Tibial nerve (tissue), 4 donors: ENCODE results near the gene CIITA. TPM values are rescaled to one million over a fixed set of nuclear protein-coding genes. Genes with fewer than 3 reads are reported as not detected.

Experiments used
- DNase-seq, 2 donors: peaks; one replicate each; pipeline ENCODE4 v3.0.0-alpha.2; 2019; ENCODE audit warnings: low spot score in 2 of 2
- H3K27ac ChIP-seq, 4 donors: fragments of 200-600 bp; sonication (generic) in 3 of 4; one replicate each; pipeline ENCODE4 v1.5.1; 2017 to 2019; ENCODE audit warnings: mild to moderate bottlenecking in 1 of 4
- H3K27me3 ChIP-seq, 2 donors: fragments of 200-600 bp; sonication (generic) in 1 of 2; one replicate each; pipeline versions ENCODE4 v1.5.1 to v1.6.0; 2017 to 2019
- H3K36me3 ChIP-seq, 3 donors: fragments of 200-600 bp; sonication (generic); one replicate each; pipeline ENCODE4 v1.5.1; 2018 to 2019
- H3K4me1 ChIP-seq, 4 donors: fragments of 200-600 bp; sonication (generic) in 3 of 4; one replicate each; pipeline ENCODE4 v1.5.1; 2017 to 2019
- H3K4me3 ChIP-seq, 4 donors: fragments of 200-600 bp; sonication (generic) in 3 of 4; one replicate each; pipeline ENCODE4 v1.5.1; 2017 to 2019; ENCODE audit warnings: mild to moderate bottlenecking in 1 of 4, moderate library complexity in 1 of 4
- H3K9me3 ChIP-seq, 4 donors: fragments of 200-600 bp; sonication (generic) in 3 of 4; one replicate each; pipeline ENCODE4 v1.5.1; 2017 to 2019
- CTCF ChIP-seq, 5 experiments: fragments of 200-600 bp in 3 of 5; fragments of 450-650 bp in 2 of 5; sonication (generic) in 3 of 5; IDR thresholded peaks; one replicate each; pipeline ENCODE4 v1.5.1; 2016 to 2019; ENCODE audit warnings: antibody characterized with exemption in 5 of 5, mild to moderate bottlenecking in 3 of 5, moderate library complexity in 2 of 5
- EP300 ChIP-seq, 2 donors: sonication (generic); formaldehyde crosslinking; IDR thresholded peaks; one replicate each; pipeline ENCODE4 v1.6.1; 2017; ENCODE audit warnings: antibody characterized with exemption in 2 of 2, mild to moderate bottlenecking in 1 of 2
- POLR2A ChIP-seq, 2 donors: fragments of 450-650 bp; IDR thresholded peaks; one replicate each; pipeline ENCODE4 v1.6.1; 2017; ENCODE audit warnings: antibody characterized with exemption in 2 of 2, mild to moderate bottlenecking in 2 of 2, moderate library complexity in 2 of 2
- WGBS, 2 donors: methylation state at CpG; one replicate each; pipeline ENCODE4 v1.1.5; 2018; 5-methylcytosine and 5-hydroxymethylcytosine counted together
- total RNA-seq, 4 donors: library from RNA; depleted of rRNA; stranded (reverse); fragments of >200 nt; gene quantifications; one replicate each; pipeline ENCODE4 v1.1.0, GENCODE V29; 2016

CIITA gene
- total RNA-seq, 4 donors from 2014 or later = 7.5 to 38.7 (median 17.8) TPM

DNA sequence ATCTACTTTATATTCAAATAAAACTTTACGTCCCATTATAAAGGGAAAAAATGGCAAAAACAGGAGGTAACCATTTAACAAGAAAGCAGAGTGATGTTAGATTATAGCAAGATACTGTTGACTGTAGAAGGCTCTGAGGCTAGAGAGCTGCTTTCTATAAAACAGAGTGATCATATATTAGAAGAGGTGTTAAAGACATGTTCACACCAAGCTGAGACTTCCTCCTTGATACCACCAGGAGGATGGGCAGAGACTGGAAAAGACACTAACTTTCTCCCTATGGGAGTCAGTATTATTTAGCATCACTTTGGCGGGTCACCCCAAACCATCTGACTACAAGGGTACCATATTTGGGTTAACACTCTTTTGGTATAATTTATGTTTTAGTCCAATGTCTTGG lies 687 bp upstream of the CIITA start:
- peaks cover 0 to 31% (median 23%) of the 10 kb centered on the region in 4 donors for H3K4me1 ChIP-seq

GRCh38 chr16:10877472-10877946 lies 507 bp downstream of the CIITA start:
- no peak for DNase-seq
- Histone ChIP-seq H3K4me3 (peak overlapping the region in 2 of 4 donors; percentile 62 to 73), H3K9me3 (no peaks in the 10 kb centered on the region), H3K27me3 (peaks cover 0 to 8% of the 10 kb centered on the region in 2 donors), H3K27ac (peak overlapping the region in 3 of 4 donors; percentile 31 to 82 (median 72)), H3K36me3 (no peaks in the 10 kb centered on the region), H3K4me1 (peaks cover 0 to 27% (median 15%) of the 10 kb centered on the region in 4 donors)
- TF ChIP-seq CTCF (IDR thresholded peaks at IDR 0.05) = no peak
- no peak for TF ChIP-seq POLR2A (IDR thresholded peaks at IDR 0.05)
- no peak for TF ChIP-seq EP300 (IDR thresholded peaks at IDR 0.05)
- 74 to 76% methylated on average over 8 of the region's 8 CpGs for WGBS, 2 donors

More for the DNA sequence above, 687 bp upstream of the CIITA start:
- Histone ChIP-seq H3K36me3 (no peaks in the 10 kb centered on the region), H3K4me3 (no peak overlapping the region), H3K9me3 (no peaks in the 10 kb centered on the region), H3K27me3 (peaks cover 0 to 8% of the 10 kb centered on the region in 2 donors), H3K27ac (peak overlapping the region in 3 of 4 donors; percentile 22 to 48 (median 43))
- DNase-seq = no peak
- 86 to 90% methylated on average over 2 of the region's 2 CpGs for WGBS, 2 donors
- TF ChIP-seq EP300 (IDR thresholded peaks at IDR 0.05) (no peak), CTCF (IDR thresholded peaks at IDR 0.05) (peak in 1 of 5 experiments; percentile 3), POLR2A (IDR thresholded peaks at IDR 0.05) (no peak)

DNA sequence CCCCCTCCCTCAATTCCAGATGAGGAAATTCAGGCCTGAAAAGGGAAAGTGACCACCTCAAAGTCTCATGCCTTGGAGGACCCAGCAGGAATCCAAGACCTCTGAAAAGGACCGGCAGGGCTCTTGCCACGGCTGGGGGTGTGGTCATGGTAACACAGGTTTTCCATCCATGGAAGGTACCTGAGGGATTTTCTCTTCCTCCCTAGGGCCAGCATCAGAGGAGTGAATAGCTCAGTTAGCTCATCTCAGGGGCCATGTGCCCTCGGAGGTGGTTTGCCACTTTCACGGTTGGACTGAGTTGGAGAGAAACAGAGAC lies 1.3 kb downstream of the CIITA start:
- H3K27me3 ChIP-seq = peaks cover 0 to 8% of the 10 kb centered on the region in 2 donors
- no peaks in the 10 kb centered on the region for H3K36me3 ChIP-seq
- 35 to 48% methylated on average over 4 of the region's 4 CpGs for WGBS, 2 donors
- no peak for TF ChIP-seq POLR2A (IDR thresholded peaks at IDR 0.05)
- TF ChIP-seq CTCF (IDR thresholded peaks at IDR 0.05) = no peak
- no peak for TF ChIP-seq EP300 (IDR thresholded peaks at IDR 0.05)
- H3K9me3 ChIP-seq = no peaks in the 10 kb centered on the region
- H3K4me3 ChIP-seq = peak overlapping the region; percentile 43 to 73 (median 66)
- H3K27ac ChIP-seq = peak overlapping the region in 3 of 4 donors; percentile 72 to 82 (median 73)
- H3K4me1 ChIP-seq = peaks cover 0 to 27% (median 17%) of the 10 kb centered on the region in 4 donors
- no peak for DNase-seq

GRCh38 chr16:10878644-10879501 lies 1.9 kb downstream of the CIITA start:
- peak overlapping the region; percentile 43 to 73 (median 66) for H3K4me3 ChIP-seq
- WGBS, 2 donors = 1 to 2% methylated on average over 33 to 40 of the region's 49 CpGs
- peak in 1 of 2 donors; percentile 36 for DNase-seq
- peak overlapping the region in 3 of 4 donors; percentile 72 to 82 (median 73) for H3K27ac ChIP-seq
- H3K36me3 ChIP-seq = no peaks in the 10 kb centered on the region
- H3K27me3 ChIP-seq = peaks cover 0 to 8% of the 10 kb centered on the region in 2 donors
- H3K9me3 ChIP-seq = no peaks in the 10 kb centered on the region
- peaks cover 0 to 28% (median 17%) of the 10 kb centered on the region in 4 donors for H3K4me1 ChIP-seq
- TF ChIP-seq EP300 (IDR thresholded peaks at IDR 0.05) = peak in 1 of 2 donors; percentile 28
- no peak for TF ChIP-seq POLR2A (IDR thresholded peaks at IDR 0.05)

DNA sequence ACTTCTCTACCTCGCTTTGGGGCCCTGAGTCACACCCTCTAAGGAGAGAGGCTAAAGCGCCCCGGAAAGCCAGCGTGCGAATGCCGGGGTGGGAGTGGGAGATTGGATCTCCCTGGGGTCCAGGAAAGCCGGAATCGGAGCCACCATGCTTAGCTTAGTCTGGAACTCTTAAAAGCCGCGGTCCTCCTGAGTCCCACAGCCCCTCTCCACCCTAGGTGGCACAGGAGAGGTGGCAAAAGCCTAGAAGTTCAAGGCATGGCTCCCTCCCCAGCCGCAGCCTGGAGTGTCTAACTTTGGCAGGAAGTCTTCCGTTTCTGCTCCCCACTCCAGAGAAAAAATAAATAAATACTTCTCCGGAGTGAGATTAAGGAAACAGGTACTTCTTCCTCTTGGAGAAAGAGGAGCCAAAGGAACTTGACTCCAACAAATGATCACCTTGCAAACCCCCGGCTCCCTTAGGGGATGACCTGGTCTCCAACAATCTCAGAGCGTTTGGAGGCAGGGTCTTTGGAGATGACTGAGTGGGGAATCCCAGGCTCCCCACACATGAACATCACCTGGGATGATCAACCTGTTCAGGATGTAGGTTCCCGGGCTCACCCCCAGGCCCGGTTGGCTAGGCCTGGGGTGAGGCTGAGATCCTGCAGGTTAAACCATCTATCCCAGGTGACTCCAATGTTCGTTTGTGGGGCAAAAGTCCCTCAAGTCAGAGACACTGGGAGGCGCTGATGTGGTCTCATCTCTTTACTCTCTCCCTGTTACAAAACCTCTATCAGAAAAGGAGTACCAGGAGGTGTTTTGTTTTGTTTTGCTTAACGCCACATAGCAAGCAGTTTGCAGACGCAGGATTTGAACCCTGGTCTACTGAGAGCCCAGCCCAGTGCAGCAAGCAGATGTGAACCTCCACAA lies 2.9 kb downstream of the CIITA start:
- DNase-seq = no peak
- WGBS, 2 donors = 45 to 59% methylated on average over 21 of the region's 21 CpGs
- TF ChIP-seq EP300 (IDR thresholded peaks at IDR 0.05) (no peak), POLR2A (IDR thresholded peaks at IDR 0.05) (no peak), CTCF (IDR thresholded peaks at IDR 0.05) (no peak)
- Histone ChIP-seq H3K4me1 (peaks cover 0 to 34% (median 17%) of the 10 kb centered on the region in 4 donors), H3K4me3 (peak overlapping the region; percentile 43 to 73 (median 66)), H3K27ac (peak overlapping the region in 3 of 4 donors; percentile 72 to 82 (median 73)), H3K36me3 (no peaks in the 10 kb centered on the region), H3K27me3 (peaks cover 0 to 8% of the 10 kb centered on the region in 2 donors), H3K9me3 (no peaks in the 10 kb centered on the region)
